Stimulated activated CD4-positive, alpha-beta T cell treated with anti-CD3 and anti-CD28 coated beads, Interleukin-2, amount 100 ng/mL, for 48 hours (primary cell): Measurements from ENCODE around the gene COLGALT1.
"Not testable (repeated sequence)": the region's sequence is repeated elsewhere in the genome, so short reads cannot be mapped to it uniquely, and the experiment has no call there.

Experiments
- DNase-seq, 2 donors: peaks; one replicate each; pipeline ENCODE4 v3.0.0-alpha.2; 2020

Gene COLGALT1

GRCh38 chr19:17562561-17562960 is 7.1 kb downstream of the COLGALT1 start:
- DNase-seq: no peak

GRCh38 chr19:17564781-17565180 is 9.3 kb downstream of the COLGALT1 start:
- DNase-seq: no peak

GRCh38 chr19:17565611-17566010 is 10.2 kb downstream of the COLGALT1 start:
- DNase-seq: no peak

GRCh38 chr19:17567940-17568339 is 12.5 kb downstream of the COLGALT1 start:
- DNase-seq: no peak

GRCh38 chr19:17570291-17570690 is 14.8 kb downstream of the COLGALT1 start:
- not testable (repeated sequence) for DNase-seq

GRCh38 chr19:17570791-17571190 is 15.3 kb downstream of the COLGALT1 start:
- no peak for DNase-seq

DNA sequence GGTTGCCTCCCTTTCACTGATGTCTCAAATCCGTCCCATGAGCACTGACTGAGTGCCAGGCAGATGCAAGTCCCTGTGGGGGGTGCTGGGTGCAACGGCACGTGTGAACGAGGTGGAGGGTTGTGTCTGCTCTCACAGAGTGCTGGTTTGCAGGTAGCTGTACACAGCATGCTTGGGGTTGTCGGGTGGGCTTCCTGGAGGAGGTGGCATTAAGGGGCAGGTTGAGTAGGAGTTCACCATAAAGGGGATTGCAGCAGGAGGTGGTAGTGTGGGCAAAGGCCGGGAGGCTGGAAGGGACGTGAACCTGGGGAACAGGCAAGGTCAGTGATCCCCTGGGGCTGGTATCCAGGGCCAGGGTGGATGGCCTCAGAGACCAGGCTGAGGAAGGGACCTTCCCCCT is 17.2 kb downstream of the COLGALT1 start:
- no peak for DNase-seq

DNA sequence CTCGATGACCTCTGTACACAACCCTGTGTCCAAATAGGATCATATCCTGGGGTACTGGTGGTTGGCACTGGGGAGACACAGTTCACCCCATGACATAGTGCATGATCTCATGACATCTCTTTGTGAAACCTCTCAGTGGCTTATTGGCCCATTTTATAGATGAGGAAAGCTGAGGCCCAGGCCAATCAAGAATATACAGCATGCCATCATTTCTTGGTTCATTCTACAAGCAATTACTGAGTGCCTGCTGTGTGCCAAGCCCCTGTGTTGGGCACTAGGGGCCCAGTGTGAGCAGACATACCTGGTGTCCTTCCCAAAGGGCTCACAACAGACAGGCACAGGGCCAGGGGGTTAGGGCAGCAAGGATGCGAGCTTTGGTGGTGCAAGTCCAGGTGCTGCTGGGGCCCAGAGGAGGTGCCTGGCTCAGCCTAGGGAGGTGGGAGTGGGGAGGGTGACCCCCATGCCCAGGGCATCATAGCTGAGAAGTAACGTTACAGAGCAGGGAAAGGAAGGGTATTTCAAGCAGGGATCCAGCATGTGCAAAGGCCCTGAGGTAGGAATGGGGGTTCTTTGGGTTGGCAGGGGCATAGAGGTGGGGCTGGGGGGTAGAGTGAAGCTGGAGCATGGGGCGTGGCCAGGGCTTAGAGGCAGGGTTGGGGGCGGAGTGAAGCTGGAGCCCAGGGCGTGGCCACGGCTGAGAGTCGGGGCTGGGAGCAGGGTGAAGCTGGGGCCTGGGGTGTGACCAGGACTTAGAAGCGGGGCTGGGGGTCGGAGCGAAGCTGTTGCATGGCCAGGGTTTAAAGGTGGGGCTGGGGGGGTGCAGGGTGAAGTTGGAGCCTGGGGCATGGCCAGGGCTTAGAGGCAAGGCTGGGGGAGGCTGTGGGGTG is 20.7 kb downstream of the COLGALT1 start:
- DNase-seq: no peak

GRCh38 chr19:17576758-17577456 is 21.5 kb downstream of the COLGALT1 start:
- no peak for DNase-seq

DNA sequence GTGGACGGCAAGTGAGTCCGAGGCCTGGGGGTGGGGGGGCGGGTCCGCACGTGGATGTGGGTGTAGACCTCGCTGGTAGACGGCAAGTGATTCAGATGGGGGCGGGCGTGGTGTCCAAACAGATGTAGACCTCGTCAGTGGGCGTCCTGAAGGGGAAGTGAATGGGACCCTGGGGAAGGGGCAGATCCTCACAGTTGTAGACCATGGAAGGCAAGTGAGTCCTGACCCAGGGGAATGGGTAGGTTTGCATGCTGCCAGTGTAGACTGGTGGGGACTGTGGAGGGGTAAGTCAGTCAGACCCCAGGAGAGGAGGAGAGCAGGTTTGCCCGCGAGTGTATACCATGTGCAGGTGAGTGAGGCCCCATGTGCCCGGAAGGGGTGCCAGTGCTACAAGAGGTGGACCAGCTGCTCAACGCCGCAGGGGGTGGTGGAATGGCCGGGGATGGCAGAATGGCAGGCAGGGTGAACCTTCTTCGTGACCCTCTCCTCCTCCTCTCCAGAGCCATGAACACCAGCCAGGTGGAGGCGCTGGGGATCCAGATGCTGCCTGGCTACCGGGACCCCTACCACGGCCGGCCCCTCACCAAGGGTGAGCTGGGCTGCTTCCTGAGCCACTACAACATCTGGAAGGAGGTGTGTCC is 22.1 kb downstream of the COLGALT1 start:
- no peak for DNase-seq

DNA sequence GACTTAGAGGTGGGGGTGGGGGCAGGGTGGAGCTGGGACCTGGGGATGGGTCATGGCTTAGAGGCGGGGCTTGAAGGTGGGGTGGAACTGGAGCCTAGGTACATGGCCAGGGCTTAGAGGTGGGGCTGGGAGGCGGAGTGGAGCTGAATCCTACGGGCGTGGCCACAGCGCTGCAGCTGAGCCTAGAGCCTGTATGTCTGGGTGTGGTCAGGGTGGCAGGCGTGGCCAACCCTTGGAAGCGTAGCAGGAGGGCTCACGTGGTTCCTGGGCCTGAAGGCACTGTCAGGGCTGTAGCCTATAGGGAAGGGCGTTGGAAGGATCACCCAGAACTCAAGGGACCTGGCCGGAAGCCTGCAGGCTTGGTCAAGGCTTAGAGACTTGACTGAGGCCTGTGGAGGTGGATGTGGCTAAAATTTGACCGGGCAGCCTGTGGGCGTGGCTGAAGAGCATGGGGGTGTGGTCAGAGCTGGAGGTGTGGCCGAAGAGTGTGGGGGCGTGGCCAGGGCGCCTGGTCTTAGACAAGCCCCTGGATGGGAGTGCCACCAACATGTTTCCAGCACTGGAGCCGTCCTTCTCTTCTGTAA is 24.3 kb downstream of the COLGALT1 start:
- peak in 1 of 2 donors; percentile 24 for DNase-seq

GRCh38 chr19:17580470-17581144 is 25.2 kb downstream of the COLGALT1 start:
- no peak for DNase-seq

DNA sequence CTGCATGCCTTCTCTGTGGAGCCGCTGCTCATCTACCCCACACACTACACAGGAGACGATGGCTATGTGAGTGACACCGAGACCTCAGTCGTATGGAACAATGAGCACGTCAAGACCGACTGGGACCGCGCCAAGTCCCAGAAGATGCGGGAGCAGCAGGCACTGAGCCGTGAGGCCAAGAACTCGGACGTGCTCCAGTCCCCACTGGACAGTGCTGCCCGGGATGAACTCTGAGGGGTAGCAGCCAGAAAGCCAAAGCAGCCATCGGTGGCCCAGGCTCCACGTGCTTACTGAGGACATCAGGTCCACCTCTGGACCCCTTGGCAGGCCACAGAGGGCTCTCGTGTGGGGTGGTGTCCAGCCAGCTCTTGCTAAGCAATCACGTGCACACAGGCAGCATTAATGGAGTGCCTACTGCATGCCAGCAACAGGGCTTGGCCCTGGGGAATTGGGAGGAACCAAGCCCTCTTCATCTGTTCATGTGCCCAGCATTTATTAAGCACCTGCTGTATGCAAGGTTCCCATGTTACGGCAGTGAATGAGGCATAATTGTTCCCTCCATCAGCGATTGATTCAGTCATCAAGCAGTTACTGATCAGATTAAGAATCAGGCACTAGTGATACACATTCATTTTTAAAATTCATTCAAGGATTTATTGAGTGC is 25.9 kb downstream of the COLGALT1 start:
- DNase-seq: no peak

GRCh38 chr19:17582613-17583012 is 27.2 kb downstream of the COLGALT1 start:
- no peak for DNase-seq

GRCh38 chr19:17584132-17584531 is 28.7 kb downstream of the COLGALT1 start:
- DNase-seq: no peak

DNA sequence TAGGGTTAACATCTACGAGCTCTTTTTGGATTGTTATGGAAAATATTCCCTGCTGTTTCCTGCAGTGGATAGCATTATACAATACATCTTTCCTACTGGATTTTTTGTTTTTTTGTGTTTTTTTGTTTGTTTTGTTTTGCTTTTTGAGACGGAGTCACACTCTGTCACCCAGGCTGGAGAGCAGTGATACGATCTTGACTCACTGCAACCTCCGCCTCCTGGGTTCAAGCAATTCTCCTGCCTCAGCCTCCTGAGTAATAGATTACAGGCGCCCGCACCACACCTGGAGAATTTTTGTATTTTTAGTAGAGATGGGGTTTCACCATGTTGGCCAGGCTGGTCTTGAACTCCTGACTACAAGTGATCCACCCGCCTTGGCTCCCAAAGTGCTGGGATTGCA is 29.9 kb downstream of the COLGALT1 start:
- not testable (repeated sequence) for DNase-seq

GRCh38 chr19:17590866-17591265 is 35.4 kb downstream of the COLGALT1 start:
- DNase-seq: no peak

DNA sequence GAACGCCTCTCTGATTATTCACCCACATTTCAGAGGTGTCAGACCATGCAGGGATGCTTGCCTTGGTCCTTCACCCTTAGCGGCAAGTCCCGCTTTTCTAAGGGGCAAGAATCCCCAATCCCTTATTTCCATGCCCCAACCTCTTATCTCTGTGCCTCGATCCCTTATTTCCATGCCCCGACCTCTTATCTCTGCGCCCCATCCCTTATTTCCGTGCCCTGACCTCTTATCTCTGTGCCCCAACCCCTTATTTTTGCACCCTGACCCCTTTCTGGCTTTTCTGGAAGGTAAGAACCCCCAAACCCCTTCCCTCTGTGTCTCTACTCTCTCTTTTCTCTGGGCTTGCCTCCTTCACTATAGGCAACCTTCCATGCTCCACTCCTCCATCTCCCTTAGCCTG is 38.8 kb downstream of the COLGALT1 start:
- DNase-seq: not testable (repeated sequence)

- not testable (repeated sequence) for DNase-seq
These were observed 42.6 kb downstream of the COLGALT1 start for GRCh38 chr19:17598063-17598462.

DNA sequence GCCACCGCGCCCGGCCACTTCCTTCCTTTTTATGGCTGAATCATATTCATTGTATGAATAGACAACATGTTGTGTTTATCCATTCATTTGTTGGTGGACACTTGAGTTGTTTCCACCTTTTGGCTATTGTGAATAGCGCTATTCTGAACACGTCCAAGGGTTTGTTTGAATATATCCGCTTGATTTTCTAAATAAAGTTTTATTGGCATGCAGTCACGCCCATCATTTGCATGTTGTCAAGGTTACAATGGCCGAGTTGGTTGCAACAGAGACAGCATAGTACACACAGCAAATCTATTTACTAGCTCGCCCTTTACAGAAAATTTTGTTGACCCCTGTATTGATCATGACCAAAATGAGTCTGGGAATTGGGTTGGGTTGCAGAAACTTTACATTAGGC is 43.5 kb downstream of the COLGALT1 start:
- DNase-seq: no peak

DNA sequence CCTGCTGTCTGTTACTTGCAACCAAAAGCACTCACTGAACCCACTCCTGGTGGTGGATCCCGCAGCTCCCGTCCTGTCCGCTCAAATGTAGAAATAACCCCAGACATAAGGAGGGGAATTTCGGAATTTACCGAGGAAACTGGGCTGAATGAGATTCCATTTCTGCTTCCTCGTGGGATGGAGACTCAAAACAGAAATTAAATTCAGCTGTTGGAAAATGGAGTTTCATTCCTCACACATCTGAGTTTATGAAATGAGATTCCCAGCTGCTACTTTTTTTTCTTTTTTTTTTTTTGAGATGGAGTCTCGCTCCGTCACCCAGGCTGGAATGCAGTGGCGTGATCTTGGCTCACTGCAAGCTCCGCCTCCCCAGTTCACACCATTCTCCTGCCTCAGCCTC is 44.3 kb downstream of the COLGALT1 start:
- DNase-seq: no peak

GRCh38 chr19:17601683-17602082 is 46.2 kb downstream of the COLGALT1 start:
- no peak for DNase-seq
